Measurements from ENCODE around the gene SIL1. TPM values are rescaled to one million over a fixed set of nuclear protein-coding genes. Genes with fewer than 3 reads are reported as not detected.
"Not testable (repeated sequence)": the region's sequence is repeated elsewhere in the genome, so short reads cannot be mapped to it uniquely, and the experiment has no call there.

SIL1 gene
- total RNA-seq, 2 donors from 2014 or later: 41.4 to 42.5 TPM

DNA sequence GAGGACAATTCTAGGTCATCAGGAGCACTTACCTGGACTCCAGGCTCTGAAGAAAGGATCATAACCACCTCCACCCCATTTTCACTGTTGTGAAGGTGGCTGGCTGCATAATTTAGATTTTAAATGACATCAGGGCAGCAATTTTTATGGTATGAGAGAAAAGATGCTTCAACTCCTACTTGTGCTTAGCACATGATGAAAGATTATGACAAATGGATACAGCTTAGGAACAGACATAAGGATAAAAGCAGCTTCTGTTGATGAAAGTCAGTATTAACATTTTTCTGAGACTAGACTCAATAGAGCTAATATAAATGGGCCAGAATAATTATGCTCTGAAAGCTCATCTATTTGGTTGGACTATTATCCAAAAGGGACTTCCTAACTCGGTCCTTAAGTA lies 72.2 kb downstream of the SIL1 start:
- DNase-seq (no peak), ATAC-seq (no peak)
- intact Hi-C loops (cut with DNase I): no loop called here

- DNase-seq: no peak
- ATAC-seq: peak in 1 of 2 donors; percentile 32
- intact Hi-C loops (cut with DNase I): no loop called here
Observed at GRCh38 chr5:139124774-139125520, 73.2 kb downstream of the SIL1 start.

DNA sequence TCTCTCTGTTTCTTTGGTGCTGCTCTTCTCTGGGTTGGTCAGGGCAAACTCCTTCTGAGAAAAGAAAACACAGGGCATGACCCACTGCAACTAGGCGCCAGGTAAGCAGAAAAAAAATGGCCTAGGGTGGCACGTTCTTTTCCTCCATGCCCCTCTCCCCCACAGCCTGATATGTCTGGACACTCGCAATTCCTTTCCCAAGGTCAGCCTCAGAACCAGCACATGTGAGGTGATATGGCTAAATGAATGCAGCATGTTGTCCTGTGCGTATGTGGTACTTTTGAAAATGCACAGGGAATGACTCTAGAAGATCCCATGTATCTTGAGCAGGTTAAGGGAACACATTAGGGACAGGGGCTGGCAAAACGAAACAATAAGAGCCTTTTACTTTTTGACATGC lies 77.0 kb downstream of the SIL1 start:
- DNase-seq: no peak
- no peak for ATAC-seq
- intact Hi-C loops (cut with DNase I): no loop called here

- intact Hi-C loops (cut with DNase I): no loop called here
- DNase-seq (no peak), ATAC-seq (peak in 1 of 2 donors; percentile 48)
Observed at GRCh38 chr5:139120521-139120920, 77.6 kb downstream of the SIL1 start.

DNA sequence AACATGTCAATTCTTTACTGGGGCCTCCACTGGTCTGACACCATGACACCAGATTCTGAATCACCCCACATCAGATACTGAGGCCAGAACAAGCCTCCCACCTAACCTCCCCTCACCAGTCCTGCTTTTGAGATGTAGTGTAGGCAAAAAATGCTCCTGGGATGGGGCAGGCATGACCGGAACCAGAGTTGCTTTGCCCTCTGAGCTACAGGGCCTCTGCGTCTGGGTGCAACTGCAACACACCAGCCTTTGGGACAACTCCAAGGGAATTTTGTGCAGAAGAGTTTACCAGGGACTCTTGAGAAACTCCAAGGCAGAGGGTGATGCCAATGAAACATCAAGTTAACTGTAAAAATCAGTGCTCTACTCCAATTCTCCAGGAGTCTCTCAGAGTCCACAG lies 79.4 kb downstream of the SIL1 start:
- DNase-seq (no peak), ATAC-seq (peak in 1 of 2 donors; percentile 75)
- intact Hi-C loops (cut with DNase I): no loop called here

DNA sequence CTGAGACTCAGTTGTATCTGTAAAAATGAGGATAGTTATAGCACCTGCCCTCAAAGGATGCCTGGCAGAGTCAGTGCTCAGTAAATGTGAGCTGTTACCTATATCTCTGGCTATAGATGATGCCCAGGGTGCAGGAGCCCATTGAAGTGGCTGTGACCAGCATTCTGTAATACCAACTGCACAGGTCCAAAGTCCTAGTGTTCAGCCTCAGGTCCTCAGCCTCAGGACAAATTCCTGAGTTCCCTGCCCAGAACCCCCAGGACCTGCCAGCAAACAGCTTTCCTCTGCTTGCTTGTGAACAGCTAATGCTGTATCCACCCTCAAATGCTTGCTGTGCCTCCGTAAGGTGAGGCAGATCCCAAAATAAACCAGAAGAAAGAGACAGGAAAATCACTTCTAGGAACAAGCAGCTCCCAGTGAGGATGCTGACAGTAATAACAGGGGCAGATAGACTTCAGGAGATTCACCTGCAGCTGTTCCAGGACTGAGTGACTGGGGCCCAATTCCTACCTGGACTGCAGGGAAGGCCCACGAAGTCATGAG lies 80.8 kb downstream of the SIL1 start:
- DNase-seq: no peak
- intact Hi-C loops (cut with DNase I): no loop called here
- no peak for ATAC-seq

- intact Hi-C loops (cut with DNase I): no loop called here
- DNase-seq (no peak), ATAC-seq (no peak)
Observed at GRCh38 chr5:139116100-139116655, 82.0 kb downstream of the SIL1 start.

DNA sequence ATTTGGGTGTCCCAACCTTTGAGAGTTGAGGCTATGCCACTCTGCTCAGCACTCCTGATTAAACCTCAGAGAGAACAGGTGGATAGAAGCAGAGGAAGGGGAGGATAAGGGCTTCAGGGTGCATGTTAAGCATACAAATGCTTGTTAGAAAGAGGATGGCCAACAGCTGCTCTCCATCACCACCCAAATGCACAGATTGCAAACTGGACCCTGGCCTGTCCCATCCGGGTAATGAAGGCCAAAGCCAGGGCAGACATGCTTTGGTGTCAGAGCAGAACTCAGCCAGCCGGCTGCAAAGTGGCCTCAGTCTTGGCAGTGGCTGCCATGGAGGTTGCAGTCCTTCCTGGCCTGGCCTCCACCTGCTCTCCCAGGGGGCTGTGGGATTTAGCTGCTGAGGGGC lies 84.3 kb downstream of the SIL1 start:
- intact Hi-C loops (cut with DNase I): no loop called here
- DNase-seq: no peak
- no peak for ATAC-seq

DNA sequence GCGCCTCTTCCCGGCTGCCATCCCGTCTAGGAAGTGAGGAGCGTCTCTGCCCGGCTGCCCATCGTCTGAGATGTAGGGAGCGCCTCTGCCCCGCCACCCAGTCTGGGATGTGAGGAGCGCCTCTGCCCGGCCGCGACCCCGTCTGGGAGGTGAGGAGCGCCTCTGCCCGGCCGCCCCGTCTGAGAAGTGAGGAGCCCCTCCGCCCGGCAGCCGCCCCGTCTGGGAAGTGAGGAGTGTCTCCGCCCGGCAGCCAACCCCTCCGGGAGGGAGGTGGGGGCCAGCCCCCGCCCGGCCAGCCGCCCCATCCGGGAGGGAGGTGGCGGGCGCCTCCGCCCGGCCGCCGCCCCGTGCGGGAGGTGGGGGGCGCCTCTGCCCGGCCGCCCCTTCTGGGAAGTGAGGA lies 85.8 kb downstream of the SIL1 start:
- ATAC-seq; intact Hi-C loops (cut with DNase I); DNase-seq: not testable (repeated sequence)

DNA sequence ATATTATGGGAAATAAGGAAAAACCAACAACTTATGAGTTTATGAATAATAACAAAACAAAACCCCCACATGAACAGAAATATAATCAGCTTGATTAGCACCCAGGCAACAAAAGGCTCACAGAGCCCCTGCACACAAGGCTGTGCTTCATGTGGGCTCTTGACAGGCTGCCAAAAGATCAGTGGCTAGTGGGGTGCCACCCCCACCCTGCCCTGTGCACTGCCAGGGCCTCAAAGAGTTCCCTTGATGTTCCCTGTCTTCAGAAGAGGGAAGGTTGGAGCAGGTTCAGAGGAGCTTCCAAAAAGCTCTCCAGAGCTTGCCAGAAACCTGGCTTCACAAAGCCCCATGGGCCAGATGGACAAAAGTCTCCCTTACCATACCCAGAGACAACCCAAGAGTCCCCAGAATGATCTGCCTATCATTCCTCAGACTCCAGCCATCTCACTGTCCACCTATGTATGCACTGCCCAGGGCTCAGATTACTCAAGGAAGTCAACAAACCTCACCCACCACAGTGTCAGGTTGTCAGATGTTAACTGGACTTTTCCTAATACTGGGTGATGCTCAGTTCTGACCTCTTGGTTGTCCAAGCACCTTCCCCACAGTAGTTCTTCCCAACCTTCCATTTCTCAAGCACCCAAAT lies 87.5 kb downstream of the SIL1 start:
- ATAC-seq: no peak
- no peak for DNase-seq
- intact Hi-C loops (cut with DNase I): no loop called here

- ATAC-seq (no peak), DNase-seq (no peak)
- intact Hi-C loops (cut with DNase I): no loop called here
Observed at GRCh38 chr5:139108063-139108824, 89.9 kb downstream of the SIL1 start.

DNA sequence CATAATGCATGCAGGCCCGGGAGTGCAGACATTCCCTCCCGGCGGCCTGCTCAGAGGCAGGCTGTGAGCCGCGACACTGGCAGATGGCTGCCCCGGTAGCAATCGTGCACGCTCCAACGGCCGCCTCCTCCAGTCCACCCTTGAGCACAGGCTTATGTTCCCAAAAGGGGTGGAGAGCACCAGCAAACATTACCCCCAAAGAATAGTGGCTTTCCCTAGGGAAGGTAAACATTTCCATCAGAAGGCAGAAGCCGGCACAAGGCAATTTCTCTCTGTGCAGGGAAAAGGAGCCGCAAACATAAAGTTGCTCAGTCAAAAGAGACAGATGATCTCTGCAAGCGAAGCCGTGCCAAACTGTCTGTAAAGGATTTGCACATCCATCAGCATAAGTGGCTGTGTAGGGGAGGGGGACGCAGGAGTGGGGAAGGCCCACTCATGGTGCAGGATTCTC lies 92.5 kb downstream of the SIL1 start:
- intact Hi-C loops (cut with DNase I): no loop called here
- peak; percentile 44 to 62 for ATAC-seq
- DNase-seq: no peak

DNA sequence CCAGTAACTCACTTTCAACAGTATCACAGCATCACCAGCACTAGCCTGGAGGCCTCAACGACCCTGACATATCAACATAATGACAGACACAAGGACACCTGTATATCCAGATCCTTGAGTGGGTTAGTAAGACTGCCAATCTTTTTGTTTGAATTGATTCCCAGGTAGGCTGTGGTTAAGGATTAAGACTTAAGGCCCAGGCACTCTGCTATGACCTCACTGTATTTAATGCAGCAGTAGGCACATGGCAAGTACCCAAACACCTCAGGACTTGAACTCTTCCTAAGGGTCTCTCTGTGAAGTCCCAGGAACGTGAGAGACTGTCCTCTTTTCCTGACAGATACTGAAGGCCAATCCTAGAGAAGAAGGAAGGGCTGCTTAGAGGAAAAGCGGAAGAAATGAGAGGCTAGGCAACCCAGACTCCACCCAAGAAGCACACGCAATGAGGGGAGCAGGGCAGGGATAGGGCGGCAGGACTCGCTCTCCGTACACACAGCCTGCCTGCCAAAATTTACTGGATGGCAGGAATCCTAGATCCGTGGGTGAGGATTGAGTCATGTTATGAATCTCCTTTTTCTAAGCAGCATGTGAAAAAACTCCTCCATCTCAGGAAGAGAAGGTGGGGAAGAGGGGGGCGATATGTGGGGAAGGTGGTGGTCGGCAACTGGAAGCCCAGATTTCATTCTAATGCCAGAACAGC lies 93.4 kb downstream of the SIL1 start:
- peak; percentile 97 to 98 for ATAC-seq
- peak; percentile 69 for DNase-seq
- intact Hi-C loops (cut with DNase I): no loop called here

DNA sequence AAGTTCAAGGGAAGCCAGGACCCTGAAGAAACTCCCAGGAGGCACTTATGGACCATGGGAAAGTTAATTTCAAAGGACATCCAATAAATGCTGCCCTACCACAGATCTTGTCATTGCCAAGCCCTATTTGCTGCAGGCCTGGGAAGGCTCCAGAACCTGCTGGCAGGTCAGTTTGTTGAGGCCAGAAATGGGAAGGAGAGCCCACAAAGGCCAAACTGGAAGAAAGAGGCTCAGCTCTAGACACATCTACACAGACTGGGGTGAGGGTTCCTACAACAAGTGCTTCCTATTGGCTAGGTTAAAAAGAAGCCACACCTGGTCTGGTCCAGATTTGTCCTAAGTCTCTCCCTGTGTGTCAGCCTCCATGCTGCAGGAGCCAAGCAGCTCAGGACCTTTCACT lies 94.4 kb downstream of the SIL1 start:
- no peak for ATAC-seq
- intact Hi-C loops (cut with DNase I): no loop called here
- DNase-seq: no peak

- intact Hi-C loops (cut with DNase I): no loop called here
Observed at GRCh38 chr5:139100825-139101224, 97.3 kb downstream of the SIL1 start.

DNA sequence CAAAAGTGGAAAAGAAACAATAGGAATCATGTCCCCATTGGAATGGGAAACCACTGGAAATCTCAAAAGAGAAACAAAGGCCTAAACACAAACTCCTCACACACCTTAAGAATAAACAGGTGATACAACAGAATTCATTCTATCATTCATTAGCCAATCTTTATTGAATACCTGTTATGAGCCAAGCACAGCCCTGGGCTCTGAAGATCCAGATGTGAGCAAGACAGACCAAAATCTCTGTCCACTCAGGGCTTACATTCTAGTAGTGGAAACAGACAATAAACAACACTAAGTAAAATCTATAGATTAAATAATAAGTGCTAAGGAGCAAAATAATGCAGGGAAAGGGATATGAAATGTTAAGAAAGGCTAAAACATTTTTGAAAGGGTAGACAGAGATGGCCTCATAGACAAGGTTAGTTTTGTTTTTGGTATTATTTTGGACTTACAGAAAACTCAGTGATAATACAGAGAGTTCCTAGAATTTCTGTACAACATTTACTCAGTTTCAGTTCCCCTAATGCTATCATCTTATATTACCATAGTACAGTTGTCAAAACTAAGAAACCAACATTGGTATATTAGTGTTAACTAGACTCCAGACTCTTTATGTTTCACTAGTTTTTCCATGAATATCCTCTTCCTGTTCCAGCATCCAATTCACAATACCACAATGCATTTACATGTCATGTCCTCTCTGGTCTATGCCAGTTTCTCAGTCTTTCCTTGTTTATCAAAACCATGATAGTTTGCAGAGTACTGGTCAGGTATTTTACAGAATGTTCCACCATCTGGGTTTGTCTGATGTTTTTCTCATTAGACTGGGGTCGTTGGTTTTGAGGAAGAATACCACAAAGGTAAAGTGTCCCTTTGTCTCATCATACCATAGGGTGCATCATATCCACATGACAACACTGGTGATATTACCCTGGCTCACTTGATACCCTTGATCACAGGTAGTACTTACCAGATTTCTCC lies 103.7 kb downstream of the SIL1 start:
- DNase-seq: no peak
- no peak for ATAC-seq
- intact Hi-C loops (cut with DNase I): loop anchor here (5.0 kb wide), 1 partner anchor 168 kb away; no protein-coding TSS in a partner anchor

More at GRCh38 chr5:139100825-139101224, 97.3 kb downstream of the SIL1 start:
- ATAC-seq (peak in 1 of 2 donors; percentile 8), DNase-seq (no peak)

DNA sequence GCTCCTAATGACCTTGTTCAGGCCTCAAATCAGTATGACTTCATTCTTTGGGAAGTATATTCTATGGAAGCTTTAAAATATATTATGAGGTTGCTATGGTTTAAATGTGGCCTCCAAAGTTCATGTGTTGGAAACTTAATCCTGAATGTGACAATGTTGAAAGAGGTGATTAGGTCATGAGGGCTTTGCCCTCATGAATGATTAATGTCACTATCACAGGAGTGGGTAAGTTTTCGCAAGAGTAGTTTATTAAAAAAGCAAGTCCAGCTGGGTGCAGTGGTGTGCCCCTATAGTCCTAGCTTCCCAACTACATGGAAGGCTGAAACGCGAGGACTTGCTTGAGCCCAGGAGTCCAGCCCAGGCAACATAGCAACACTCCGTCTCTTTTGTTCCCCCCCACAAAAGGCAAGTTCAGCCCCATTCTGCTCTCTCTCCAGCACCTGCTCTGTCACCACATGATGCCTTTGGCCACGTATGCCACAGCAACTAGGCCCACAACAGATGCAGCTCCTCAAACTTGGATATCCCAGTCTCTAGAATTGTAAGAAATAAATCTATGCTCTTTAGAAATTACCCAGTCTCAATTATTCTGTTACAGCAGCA lies 105.3 kb downstream of the SIL1 start:
- intact Hi-C loops (cut with DNase I): loop anchor here (5.0 kb wide), 1 partner anchor 169 kb away; no protein-coding TSS in a partner anchor
- ATAC-seq: no peak
- DNase-seq: no peak

Data from left cardiac atrium (tissue), 4 donors.